ENCODE data around the gene SERF2. TPM values are rescaled to one million over a fixed set of nuclear protein-coding genes. Genes with fewer than 3 reads are reported as not detected.
A peak's percentile ranks its signal among the peaks of the same experiment; 100 is the strongest.

The SERF2 gene
- total and polyA plus RNA-seq, 10 of the 15 experiments (the other 5 are each of a cell fraction or from before 2014, with no cell fraction given) = 464 to 4,159 (median 1,014) TPM

DNA sequence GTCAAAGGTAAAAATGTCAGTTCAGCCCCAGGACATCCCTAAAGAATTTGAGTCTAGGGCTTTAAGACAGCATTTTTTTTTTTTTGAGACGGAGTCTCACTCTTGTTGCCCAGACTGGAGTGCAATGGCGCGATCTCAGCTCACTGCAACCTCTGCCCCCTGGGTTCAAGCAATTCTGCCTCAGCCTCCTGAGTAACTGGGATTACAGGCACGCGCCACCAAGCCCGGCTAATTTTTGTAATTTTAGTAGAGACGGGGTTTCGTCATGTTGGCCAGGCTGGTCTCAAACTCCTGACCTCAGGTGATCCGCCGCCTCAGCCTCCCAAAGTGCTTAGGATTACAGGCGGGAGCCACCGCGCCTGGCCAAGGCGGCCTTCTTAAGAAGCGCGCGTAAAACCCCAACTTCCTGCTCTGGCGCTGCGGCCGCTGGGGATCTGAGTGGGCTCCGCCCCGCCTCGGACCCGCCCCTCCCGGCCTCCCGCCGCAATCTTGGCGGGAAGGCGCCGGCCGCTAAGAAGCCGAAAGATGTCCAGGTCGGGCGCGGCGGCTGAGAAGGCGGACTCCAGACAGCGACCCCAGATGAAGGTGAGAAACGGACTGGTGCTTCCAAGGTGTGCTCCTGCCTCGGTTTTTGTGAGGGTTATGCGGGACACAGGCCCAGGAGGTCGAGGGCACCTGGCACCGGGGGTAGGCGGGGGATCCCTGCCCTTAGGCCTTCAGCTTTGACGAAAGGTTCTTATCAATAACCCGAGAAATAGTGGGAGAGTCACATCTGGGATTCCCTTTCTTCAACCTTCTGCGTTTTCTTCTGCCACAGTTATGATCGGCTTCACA is 34.6 kb downstream of the SERF2 start, which contains the start of gene WDR76 (continued):
- TF ChIP-seq, protein P1, sequence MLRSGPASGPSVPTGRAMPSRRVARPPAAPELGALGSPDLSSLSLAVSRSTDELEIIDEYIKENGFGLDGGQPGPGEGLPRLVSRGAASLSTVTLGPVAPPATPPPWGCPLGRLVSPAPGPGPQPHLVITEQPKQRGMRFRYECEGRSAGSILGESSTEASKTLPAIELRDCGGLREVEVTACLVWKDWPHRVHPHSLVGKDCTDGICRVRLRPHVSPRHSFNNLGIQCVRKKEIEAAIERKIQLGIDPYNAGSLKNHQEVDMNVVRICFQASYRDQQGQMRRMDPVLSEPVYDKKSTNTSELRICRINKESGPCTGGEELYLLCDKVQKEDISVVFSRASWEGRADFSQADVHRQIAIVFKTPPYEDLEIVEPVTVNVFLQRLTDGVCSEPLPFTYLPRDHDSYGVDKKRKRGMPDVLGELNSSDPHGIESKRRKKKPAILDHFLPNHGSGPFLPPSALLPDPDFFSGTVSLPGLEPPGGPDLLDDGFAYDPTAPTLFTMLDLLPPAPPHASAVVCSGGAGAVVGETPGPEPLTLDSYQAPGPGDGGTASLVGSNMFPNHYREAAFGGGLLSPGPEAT (IDR thresholded peaks at IDR 0.05; ENCODE audit: low read depth) = peak; percentile 45; the same call in 1 of the 2 replicates
- no peak; the same call in 1 of the 2 replicates for TF ChIP-seq TAF1 (IDR thresholded peaks at IDR 0.05; ENCODE audit: borderline replicate concordance, low read depth, low read length)
- TF ChIP-seq MTA3 (IDR thresholded peaks at IDR 0.05; ENCODE audit: borderline replicate concordance, low read length) = no peak
- TF ChIP-seq ESRRA (IDR thresholded peaks at IDR 0.05; ENCODE audit: low read length) = no peak
- no peak; the same call in 1 of the 2 replicates for TF ChIP-seq SIN3A (IDR thresholded peaks at IDR 0.05; ENCODE audit: low read depth, low read length)
- TF ChIP-seq, protein P2, sequence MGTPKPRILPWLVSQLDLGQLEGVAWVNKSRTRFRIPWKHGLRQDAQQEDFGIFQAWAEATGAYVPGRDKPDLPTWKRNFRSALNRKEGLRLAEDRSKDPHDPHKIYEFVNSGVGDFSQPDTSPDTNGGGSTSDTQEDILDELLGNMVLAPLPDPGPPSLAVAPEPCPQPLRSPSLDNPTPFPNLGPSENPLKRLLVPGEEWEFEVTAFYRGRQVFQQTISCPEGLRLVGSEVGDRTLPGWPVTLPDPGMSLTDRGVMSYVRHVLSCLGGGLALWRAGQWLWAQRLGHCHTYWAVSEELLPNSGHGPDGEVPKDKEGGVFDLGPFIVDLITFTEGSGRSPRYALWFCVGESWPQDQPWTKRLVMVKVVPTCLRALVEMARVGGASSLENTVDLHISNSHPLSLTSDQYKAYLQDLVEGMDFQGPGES (IDR thresholded peaks at IDR 0.05) = no peak
- TF ChIP-seq ZNF384 (IDR thresholded peaks at IDR 0.05; ENCODE audit: borderline replicate concordance, low read depth, low read length) = no peak
- TF ChIP-seq ZNF24 (IDR thresholded peaks at IDR 0.05) = 0 out of 2 replicates have a peak, but pooled peaks have one; percentile 7
- 0 out of 2 replicates have a peak, but pooled peaks have one; percentile 72 for TF ChIP-seq ASH2L (IDR thresholded peaks at IDR 0.05; ENCODE audit: borderline replicate concordance, low read depth)
- TF ChIP-seq, protein P3, sequence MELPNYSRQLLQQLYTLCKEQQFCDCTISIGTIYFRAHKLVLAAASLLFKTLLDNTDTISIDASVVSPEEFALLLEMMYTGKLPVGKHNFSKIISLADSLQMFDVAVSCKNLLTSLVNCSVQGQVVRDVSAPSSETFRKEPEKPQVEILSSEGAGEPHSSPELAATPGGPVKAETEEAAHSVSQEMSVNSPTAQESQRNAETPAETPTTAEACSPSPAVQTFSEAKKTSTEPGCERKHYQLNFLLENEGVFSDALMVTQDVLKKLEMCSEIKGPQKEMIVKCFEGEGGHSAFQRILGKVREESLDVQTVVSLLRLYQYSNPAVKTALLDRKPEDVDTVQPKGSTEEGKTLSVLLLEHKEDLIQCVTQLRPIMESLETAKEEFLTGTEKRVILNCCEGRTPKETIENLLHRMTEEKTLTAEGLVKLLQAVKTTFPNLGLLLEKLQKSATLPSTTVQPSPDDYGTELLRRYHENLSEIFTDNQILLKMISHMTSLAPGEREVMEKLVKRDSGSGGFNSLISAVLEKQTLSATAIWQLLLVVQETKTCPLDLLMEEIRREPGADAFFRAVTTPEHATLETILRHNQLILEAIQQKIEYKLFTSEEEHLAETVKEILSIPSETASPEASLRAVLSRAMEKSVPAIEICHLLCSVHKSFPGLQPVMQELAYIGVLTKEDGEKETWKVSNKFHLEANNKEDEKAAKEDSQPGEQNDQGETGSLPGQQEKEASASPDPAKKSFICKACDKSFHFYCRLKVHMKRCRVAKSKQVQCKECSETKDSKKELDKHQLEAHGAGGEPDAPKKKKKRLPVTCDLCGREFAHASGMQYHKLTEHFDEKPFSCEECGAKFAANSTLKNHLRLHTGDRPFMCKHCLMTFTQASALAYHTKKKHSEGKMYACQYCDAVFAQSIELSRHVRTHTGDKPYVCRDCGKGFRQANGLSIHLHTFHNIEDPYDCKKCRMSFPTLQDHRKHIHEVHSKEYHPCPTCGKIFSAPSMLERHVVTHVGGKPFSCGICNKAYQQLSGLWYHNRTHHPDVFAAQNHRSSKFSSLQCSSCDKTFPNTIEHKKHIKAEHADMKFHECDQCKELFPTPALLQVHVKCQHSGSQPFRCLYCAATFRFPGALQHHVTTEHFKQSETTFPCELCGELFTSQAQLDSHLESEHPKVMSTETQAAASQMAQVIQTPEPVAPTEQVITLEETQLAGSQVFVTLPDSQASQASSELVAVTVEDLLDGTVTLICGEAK (IDR thresholded peaks at IDR 0.05; ENCODE audit: borderline replicate concordance) = 0 out of 2 replicates have a peak, but pooled peaks have one; percentile 19
- no peak for TF ChIP-seq CHD4 (IDR thresholded peaks at IDR 0.05)
- no peak for TF ChIP-seq SMAD1 (IDR thresholded peaks at IDR 0.05; ENCODE audit: low read depth, partially characterized antibody)
- TF ChIP-seq BMI1 (IDR thresholded peaks at IDR 0.05; ENCODE audit: borderline replicate concordance) = no peak
- no peak for TF ChIP-seq MEF2B (IDR thresholded peaks at IDR 0.05; ENCODE audit: partially characterized antibody, poor library complexity, severe bottlenecking)
- TF ChIP-seq RELA (IDR thresholded peaks at IDR 0.05; ENCODE audit: borderline replicate concordance, partially characterized antibody) = peak; percentile 24
- TF ChIP-seq JUND (IDR thresholded peaks at IDR 0.05; ENCODE audit: low read depth, low read length) = no peak
- TF ChIP-seq, protein P4, sequence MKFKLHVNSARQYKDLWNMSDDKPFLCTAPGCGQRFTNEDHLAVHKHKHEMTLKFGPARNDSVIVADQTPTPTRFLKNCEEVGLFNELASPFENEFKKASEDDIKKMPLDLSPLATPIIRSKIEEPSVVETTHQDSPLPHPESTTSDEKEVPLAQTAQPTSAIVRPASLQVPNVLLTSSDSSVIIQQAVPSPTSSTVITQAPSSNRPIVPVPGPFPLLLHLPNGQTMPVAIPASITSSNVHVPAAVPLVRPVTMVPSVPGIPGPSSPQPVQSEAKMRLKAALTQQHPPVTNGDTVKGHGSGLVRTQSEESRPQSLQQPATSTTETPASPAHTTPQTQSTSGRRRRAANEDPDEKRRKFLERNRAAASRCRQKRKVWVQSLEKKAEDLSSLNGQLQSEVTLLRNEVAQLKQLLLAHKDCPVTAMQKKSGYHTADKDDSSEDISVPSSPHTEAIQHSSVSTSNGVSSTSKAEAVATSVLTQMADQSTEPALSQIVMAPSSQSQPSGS (IDR thresholded peaks at IDR 0.05; ENCODE audit: low read length) = no peak
- 0 out of 2 replicates have a peak, but pooled peaks have one; percentile 35 for TF ChIP-seq POLR2AphosphoS5 (IDR thresholded peaks at IDR 0.05; ENCODE audit: low read length)
- TF ChIP-seq STAT3 (IDR thresholded peaks at IDR 0.05; ENCODE audit: low read depth, low read length) = no peak
- no peak for TF ChIP-seq STAT1 (conservative IDR thresholded peaks at IDR 0.05)
